Mesendoderm (in vitro differentiated cells): ENCODE data around the gene MAPRE3.

Experiments
- DNase-seq: peaks from one replicate; pipeline ENCODE4 v3.0.0; 2013
- H2AK5ac ChIP-seq: 2 replicates; pipeline ENCODE4 v1.6.1; 2013; ENCODE audit warnings: low read length, inconsistent platforms
- H2BK120ac ChIP-seq: 2 replicates; pipeline ENCODE4 v1.6.1; 2013; ENCODE audit warnings: low read depth, mild to moderate bottlenecking, low read length, moderate library complexity, mixed read lengths
- H2BK15ac ChIP-seq: replicated peaks from 2 replicates; pipeline ENCODE4 v1.6.1; 2013; ENCODE audit warnings: low read depth, mild to moderate bottlenecking, moderate library complexity
- H2BK5ac ChIP-seq: 2 replicates; pipeline ENCODE4 v1.6.1; 2013; ENCODE audit warnings: low read length, inconsistent platforms
- H3K18ac ChIP-seq: 2 replicates; pipeline ENCODE4 v1.6.1; 2013; ENCODE audit warnings: mild to moderate bottlenecking, low read length, mixed read lengths
- H3K23ac ChIP-seq: one replicate; pipeline ENCODE4 v1.6.1; 2013; ENCODE audit warnings: low read length
- H3K27ac ChIP-seq: 2 replicates; pipeline ENCODE4 v1.5.1; 2013; ENCODE audit warnings: low read depth, mild to moderate bottlenecking, inconsistent platforms, low read length, moderate library complexity
- H3K27me3 ChIP-seq: 2 replicates; pipeline ENCODE4 v1.6.1; 2013; ENCODE audit warnings: low read length, control low read depth, mild to moderate bottlenecking, inconsistent platforms; ENCODE audit not compliant: insufficient read depth, poor library complexity
- H3K36me3 ChIP-seq: 2 replicates; pipeline ENCODE4 v1.6.1; 2013; ENCODE audit warnings: low read length, inconsistent platforms; ENCODE audit not compliant: control insufficient read depth, insufficient read depth
- H3K4ac ChIP-seq: one replicate; pipeline ENCODE4 v1.6.1; 2013; ENCODE audit warnings: low read depth, mild to moderate bottlenecking, low read length, moderate library complexity
- H3K4me1 ChIP-seq: 2 replicates; pipeline ENCODE4 v1.6.1; 2013; ENCODE audit warnings: low read depth, low read length, inconsistent platforms; ENCODE audit not compliant: control insufficient read depth
- H3K4me2 ChIP-seq: 2 replicates; pipeline ENCODE4 v1.6.1; 2013; ENCODE audit warnings: low read length
- H3K4me3 ChIP-seq: 2 replicates; pipeline ENCODE4 v1.5.1; 2013; ENCODE audit warnings: mild to moderate bottlenecking, low read length
- H3K56ac ChIP-seq: one replicate; pipeline ENCODE4 v1.6.1; 2013; ENCODE audit warnings: low read length
- H3K79me1 ChIP-seq: 2 replicates; pipeline ENCODE4 v1.6.1; 2013; ENCODE audit warnings: low read length, inconsistent platforms
- H3K79me2 ChIP-seq: 2 replicates; pipeline ENCODE4 v1.6.1; 2013; ENCODE audit warnings: mild to moderate bottlenecking, low read length; ENCODE audit not compliant: control insufficient read depth, insufficient read depth
- H3K9ac ChIP-seq: 2 replicates; pipeline ENCODE4 v1.6.1; 2013; ENCODE audit warnings: low read length, inconsistent platforms
- H4K5ac ChIP-seq: one replicate; pipeline ENCODE4 v1.6.1; 2013; ENCODE audit warnings: low read length
- H4K8ac ChIP-seq: one replicate; pipeline ENCODE4 v1.6.1; 2013; ENCODE audit warnings: low read depth, mild to moderate bottlenecking, control low read depth, low read length, moderate library complexity
- WGBS: extraction: QIAGEN DNeasy Blood & Tissue Kit; methylation state at CpG from one replicate; pipeline ENCODE4 v1.1.7; 2013; ENCODE audit warnings: low lambda C conversion rate, missing lambda C conversion rate; ENCODE audit not compliant: insufficient coverage; ENCODE audit errors: extremely low coverage; 5-methylcytosine and 5-hydroxymethylcytosine counted together

Gene MAPRE3

DNA sequence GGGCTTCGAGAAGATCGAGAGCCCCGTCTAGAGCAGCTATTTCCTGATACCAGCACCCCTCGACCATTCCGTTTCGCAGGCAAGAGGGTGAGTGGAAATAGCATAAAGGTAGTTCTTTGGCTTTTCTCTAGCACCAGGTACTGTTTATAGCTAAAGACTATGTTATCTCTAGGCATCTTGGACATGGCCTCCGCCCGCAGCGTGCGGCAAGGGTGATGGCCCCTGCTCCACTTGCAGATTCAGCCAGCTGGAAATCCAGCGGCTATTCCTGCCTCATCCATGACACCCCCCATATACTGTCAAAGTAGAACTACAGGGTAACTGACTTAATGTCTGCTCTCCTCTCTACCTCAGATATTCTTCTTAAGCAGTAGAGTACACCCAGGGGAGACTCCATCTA, 84.3 kb downstream of the MAPRE3 start:
- Histone ChIP-seq H2AK5ac (no peak overlapping the region), H3K4ac (no peak overlapping the region), H3K4me3 (no peak overlapping the region), H3K56ac (no peak overlapping the region), H2BK120ac (no peak overlapping the region), H2BK15ac (no peak overlapping the region), H3K79me2 (no peaks in the 10 kb centered on the region), H3K36me3 (peaks cover 2% of the 10 kb centered on the region), H3K4me1 (peaks cover 2% of the 10 kb centered on the region), H3K79me1 (peaks cover 2% of the 10 kb centered on the region), H3K27me3 (no peaks in the 10 kb centered on the region), H3K18ac (no peak overlapping the region), H3K27ac (no peak overlapping the region), H2BK5ac (no peak overlapping the region), H3K4me2 (no peak overlapping the region), H3K9ac (no peak overlapping the region), H4K5ac (no peak overlapping the region), H4K8ac (no peak overlapping the region), H3K23ac (no peak overlapping the region)
- DNase-seq, result no peak
- no CpG with 5 or more reads among the region's 11 CpGs for WGBS

DNA sequence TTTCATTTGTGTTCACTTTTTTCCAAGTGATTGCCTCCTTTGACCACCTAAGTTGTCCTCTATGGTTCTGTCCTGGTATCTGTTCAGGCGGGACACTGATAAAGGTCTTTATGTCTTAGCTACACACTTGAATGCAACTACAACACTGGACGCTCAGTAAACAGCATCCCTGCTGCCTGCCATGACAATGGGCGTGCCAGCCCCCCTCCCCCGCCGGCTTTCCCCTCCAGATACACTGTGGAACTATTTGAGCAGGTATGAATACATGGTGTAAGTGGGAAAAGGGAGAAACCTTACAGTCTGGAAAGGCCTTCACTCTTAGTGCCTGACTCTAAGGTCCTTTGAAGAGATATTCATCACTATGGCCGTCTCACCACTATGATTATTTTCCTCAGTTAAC, 86.7 kb downstream of the MAPRE3 start:
- H3K4me2 ChIP-seq, result no peak overlapping the region
- no peak overlapping the region for H3K18ac ChIP-seq
- H4K8ac ChIP-seq, result no peak overlapping the region
- no peak overlapping the region for H3K4me3 ChIP-seq
- H2BK120ac ChIP-seq, result no peak overlapping the region
- H3K79me1 ChIP-seq, result peaks cover 1% of the 10 kb centered on the region
- H3K23ac ChIP-seq, result no peak overlapping the region
- no peak overlapping the region for H2BK5ac ChIP-seq
- no peak overlapping the region for H4K5ac ChIP-seq
- no peak overlapping the region for H2AK5ac ChIP-seq
- no peak overlapping the region for H3K56ac ChIP-seq
- H3K27me3 ChIP-seq, result no peaks in the 10 kb centered on the region
- no peak overlapping the region for H3K27ac ChIP-seq
- H3K9ac ChIP-seq, result no peak overlapping the region
- no peak for DNase-seq
- no peak overlapping the region for H3K4ac ChIP-seq
- H3K36me3 ChIP-seq, result peaks cover 2% of the 10 kb centered on the region
- H3K79me2 ChIP-seq, result no peaks in the 10 kb centered on the region
- no peak overlapping the region for H2BK15ac ChIP-seq
- peaks cover under 1% of the 10 kb centered on the region for H3K4me1 ChIP-seq
- WGBS, result no CpG with 5 or more reads among the region's 6 CpGs

DNA sequence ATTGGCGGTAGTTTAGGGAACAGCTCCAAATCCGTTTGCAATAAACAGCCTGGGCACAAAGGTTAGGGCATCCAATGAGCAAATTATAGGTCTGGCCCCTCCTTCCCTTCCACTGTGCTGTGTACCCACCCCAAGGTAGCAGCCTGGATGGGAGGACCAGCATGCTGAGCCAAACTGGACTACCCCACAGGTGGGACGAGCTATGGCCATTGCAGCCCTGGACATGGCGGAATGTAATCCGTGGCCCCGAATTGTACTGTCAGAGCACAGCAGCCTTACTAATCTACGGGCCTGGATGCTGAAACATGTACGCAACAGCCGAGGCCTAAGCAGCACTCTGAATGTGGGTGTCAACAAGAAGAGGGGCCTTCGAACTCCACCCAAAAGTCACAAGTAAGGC, 87.8 kb downstream of the MAPRE3 start:
- Histone ChIP-seq H2BK15ac (no peak overlapping the region), H3K4me1 (no peaks in the 10 kb centered on the region), H3K27me3 (no peaks in the 10 kb centered on the region), H3K23ac (no peak overlapping the region), H3K9ac (no peak overlapping the region), H3K4ac (no peak overlapping the region), H2BK120ac (no peak overlapping the region), H3K18ac (no peak overlapping the region), H3K27ac (no peak overlapping the region), H3K36me3 (peaks cover 2% of the 10 kb centered on the region), H2BK5ac (no peak overlapping the region), H3K79me2 (no peaks in the 10 kb centered on the region), H3K4me2 (no peak overlapping the region), H3K56ac (no peak overlapping the region), H4K5ac (no peak overlapping the region), H2AK5ac (no peak overlapping the region), H4K8ac (no peak overlapping the region), H3K4me3 (no peak overlapping the region), H3K79me1 (no peaks in the 10 kb centered on the region)
- WGBS, result no CpG with 5 or more reads among the region's 10 CpGs
- DNase-seq, result no peak

DNA sequence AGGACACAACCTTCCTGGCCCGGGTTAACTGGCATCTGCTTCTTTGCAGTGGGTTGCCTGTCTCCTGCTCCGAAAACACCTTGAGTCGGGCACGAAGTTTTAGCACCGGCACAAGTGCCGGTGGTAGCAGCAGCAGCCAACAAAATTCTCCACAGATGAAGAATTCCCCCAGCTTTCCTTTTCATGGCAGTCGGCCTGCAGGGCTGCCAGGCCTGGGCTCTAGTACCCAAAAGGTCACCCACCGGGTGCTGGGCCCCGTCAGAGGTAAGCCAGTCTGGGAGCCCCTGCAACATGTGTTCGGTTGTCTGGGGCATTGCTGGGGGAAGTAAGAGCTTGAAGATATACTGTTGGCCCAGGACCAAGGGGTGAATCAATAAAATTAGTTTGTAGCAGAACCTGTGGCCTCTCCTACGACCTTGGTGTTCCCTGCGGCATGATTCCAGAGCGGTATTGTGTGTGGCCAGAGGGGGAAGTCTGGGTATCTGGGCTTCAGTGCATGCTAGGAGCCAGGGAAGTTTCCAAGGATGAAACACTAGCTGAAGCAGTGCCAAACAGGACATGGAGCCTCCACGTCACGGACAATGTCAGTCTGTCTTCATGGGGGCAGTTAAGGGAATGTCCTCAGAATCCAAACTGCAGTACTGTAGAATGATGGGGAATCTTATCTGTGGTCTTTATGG, 88.8 kb downstream of the MAPRE3 start:
- no peaks in the 10 kb centered on the region for H3K27me3 ChIP-seq
- H3K9ac ChIP-seq, result no peak overlapping the region
- H2AK5ac ChIP-seq, result no peak overlapping the region
- H4K8ac ChIP-seq, result no peak overlapping the region
- H3K4me2 ChIP-seq, result no peak overlapping the region
- DNase-seq, result no peak
- H3K56ac ChIP-seq, result no peak overlapping the region
- peaks cover 2% of the 10 kb centered on the region for H3K36me3 ChIP-seq
- H3K23ac ChIP-seq, result no peak overlapping the region
- no peak overlapping the region for H3K4me3 ChIP-seq
- H2BK15ac ChIP-seq, result no peak overlapping the region
- H3K4me1 ChIP-seq, result no peaks in the 10 kb centered on the region
- no peaks in the 10 kb centered on the region for H3K79me2 ChIP-seq
- no peak overlapping the region for H3K4ac ChIP-seq
- no CpG with 5 or more reads among the region's 15 CpGs for WGBS
- H3K79me1 ChIP-seq, result no peaks in the 10 kb centered on the region
- H2BK120ac ChIP-seq, result no peak overlapping the region
- no peak overlapping the region for H3K18ac ChIP-seq
- H2BK5ac ChIP-seq, result no peak overlapping the region
- no peak overlapping the region for H4K5ac ChIP-seq
- no peak overlapping the region for H3K27ac ChIP-seq

DNA sequence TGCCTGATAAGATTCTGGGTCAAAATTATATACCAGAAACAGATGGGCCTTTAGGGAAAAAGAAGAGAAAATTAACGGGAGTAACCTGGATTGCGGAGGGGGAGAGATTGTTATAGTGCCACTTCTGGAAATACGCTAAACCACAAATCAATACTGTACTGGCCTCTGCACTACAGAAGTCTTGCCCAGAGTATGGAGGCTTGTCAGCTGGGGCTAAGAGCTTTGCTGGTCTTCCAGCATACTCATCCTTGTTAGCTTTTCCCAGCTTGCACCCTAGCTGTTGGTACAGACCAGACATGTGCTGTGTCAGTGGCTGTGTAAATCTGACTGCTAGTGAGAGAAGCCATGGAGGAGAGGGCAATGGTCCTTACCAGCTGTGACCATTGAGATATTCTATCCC, 89.9 kb downstream of the MAPRE3 start:
- H3K9ac ChIP-seq, result no peak overlapping the region
- no peak for DNase-seq
- H3K4me1 ChIP-seq, result no peaks in the 10 kb centered on the region
- no peak overlapping the region for H3K18ac ChIP-seq
- no peak overlapping the region for H3K56ac ChIP-seq
- peaks cover 2% of the 10 kb centered on the region for H3K36me3 ChIP-seq
- no peak overlapping the region for H4K8ac ChIP-seq
- no peaks in the 10 kb centered on the region for H3K79me1 ChIP-seq
- no peak overlapping the region for H2BK15ac ChIP-seq
- H3K4me2 ChIP-seq, result no peak overlapping the region
- no peak overlapping the region for H3K23ac ChIP-seq
- WGBS, result no CpG with 5 or more reads among the region's 3 CpGs
- H2BK120ac ChIP-seq, result no peak overlapping the region
- H3K27ac ChIP-seq, result no peak overlapping the region
- no peak overlapping the region for H4K5ac ChIP-seq
- H3K79me2 ChIP-seq, result no peaks in the 10 kb centered on the region
- no peak overlapping the region for H2BK5ac ChIP-seq
- H3K4me3 ChIP-seq, result no peak overlapping the region
- no peak overlapping the region for H3K4ac ChIP-seq
- no peaks in the 10 kb centered on the region for H3K27me3 ChIP-seq
- H2AK5ac ChIP-seq, result no peak overlapping the region

DNA sequence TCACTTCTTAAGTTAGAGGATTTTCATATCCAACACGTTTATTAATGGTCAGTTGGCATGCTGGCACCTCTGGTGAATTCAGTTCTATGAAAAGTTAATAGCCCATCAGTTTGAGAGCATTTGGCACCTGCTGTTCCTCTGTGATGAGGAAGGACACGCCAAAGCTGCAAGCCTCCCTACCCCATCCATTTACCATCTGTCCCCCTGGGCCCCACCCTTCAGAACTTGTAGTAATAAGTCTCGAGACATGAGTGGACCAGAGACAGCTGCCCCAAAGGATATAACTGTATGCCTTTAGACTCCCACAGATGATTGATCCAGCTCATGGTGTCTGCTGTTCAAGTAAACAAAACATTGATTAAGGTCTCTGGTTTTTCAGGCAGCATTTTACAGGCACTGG, 94.7 kb downstream of the MAPRE3 start:
- Histone ChIP-seq H2BK5ac (no peak overlapping the region), H3K79me1 (peaks cover 13% of the 10 kb centered on the region), H4K8ac (no peak overlapping the region), H2AK5ac (no peak overlapping the region), H3K79me2 (peaks cover 6% of the 10 kb centered on the region), H3K4ac (no peak overlapping the region), H3K4me1 (peaks cover 1% of the 10 kb centered on the region), H3K27ac (no peak overlapping the region), H3K36me3 (peaks cover 4% of the 10 kb centered on the region), H3K9ac (no peak overlapping the region), H3K23ac (no peak overlapping the region), H3K56ac (no peak overlapping the region), H3K4me2 (no peak overlapping the region), H4K5ac (no peak overlapping the region), H3K18ac (no peak overlapping the region), H3K27me3 (no peaks in the 10 kb centered on the region), H2BK120ac (no peak overlapping the region), H2BK15ac (no peak overlapping the region), H3K4me3 (no peak overlapping the region)
- WGBS, result no CpG with 5 or more reads among the region's 3 CpGs
- no peak for DNase-seq
